ENCODE data around the gene ASIC3.

The ASIC3 gene

GRCh38 chr7:151063212-151063561, 14.9 kb downstream of the ASIC3 start:
- Histone ChIP-seq H3K27me3 (ENCODE audit: insufficient read depth, insufficient read length) (no peaks in the 10 kb centered on the region), H3K36me3 (ENCODE audit: insufficient read depth, insufficient read length, low read length) (peaks cover 41% of the 10 kb centered on the region), H3K9me3 (ENCODE audit: insufficient read depth, low read length) (no peaks in the 10 kb centered on the region), H3K4me1 (ENCODE audit: insufficient read depth, insufficient read length) (peaks cover 7% of the 10 kb centered on the region), H3K4me3 (ENCODE audit: insufficient read length, low read depth) (peak overlapping the region; percentile 42), H3K9ac (ENCODE audit: insufficient read length, low read depth) (peak overlapping the region; percentile 50)
- TF ChIP-seq YY1 (IDR thresholded peaks at IDR 0.05; ENCODE audit: insufficient read depth, insufficient read length) (no peak), ZNF274 (IDR thresholded peaks at IDR 0.05; ENCODE audit: low read depth, low read length) (no peak), SUZ12 (IDR thresholded peaks at IDR 0.05; ENCODE audit: extremely low read depth, insufficient read depth, insufficient read length) (no peak)
- no peak for DNase-seq (ENCODE audit: low read depth, low spot score)

- peaks cover 48% of the 10 kb centered on the region for H3K36me3 ChIP-seq (ENCODE audit: insufficient read depth, insufficient read length, low read length)
Measured at GRCh38 chr7:151064454-151064853, 16.1 kb downstream of the ASIC3 start.

GRCh38 chr7:151064993-151065392, 16.7 kb downstream of the ASIC3 start:
- no peak for DNase-seq (ENCODE audit: low read depth, low spot score)
- Histone ChIP-seq H3K4me3 (ENCODE audit: insufficient read length, low read depth) (no peak overlapping the region), H3K4me1 (ENCODE audit: insufficient read depth, insufficient read length) (peaks cover 7% of the 10 kb centered on the region), H3K9me3 (ENCODE audit: insufficient read depth, low read length) (no peaks in the 10 kb centered on the region), H3K27me3 (ENCODE audit: insufficient read depth, insufficient read length) (no peaks in the 10 kb centered on the region), H3K9ac (ENCODE audit: insufficient read length, low read depth) (no peak overlapping the region), H3K36me3 (ENCODE audit: insufficient read depth, insufficient read length, low read length) (peaks cover 54% of the 10 kb centered on the region)
- TF ChIP-seq ZNF274 (IDR thresholded peaks at IDR 0.05; ENCODE audit: low read depth, low read length) (no peak), YY1 (IDR thresholded peaks at IDR 0.05; ENCODE audit: insufficient read depth, insufficient read length) (no peak), SUZ12 (IDR thresholded peaks at IDR 0.05; ENCODE audit: extremely low read depth, insufficient read depth, insufficient read length) (no peak)

More at GRCh38 chr7:151064454-151064853, 16.1 kb downstream of the ASIC3 start:
- Histone ChIP-seq H3K9me3 (ENCODE audit: insufficient read depth, low read length) (no peaks in the 10 kb centered on the region), H3K27me3 (ENCODE audit: insufficient read depth, insufficient read length) (no peaks in the 10 kb centered on the region), H3K4me1 (ENCODE audit: insufficient read depth, insufficient read length) (peaks cover 7% of the 10 kb centered on the region), H3K9ac (ENCODE audit: insufficient read length, low read depth) (no peak overlapping the region), H3K4me3 (ENCODE audit: insufficient read length, low read depth) (no peak overlapping the region)
- TF ChIP-seq YY1 (IDR thresholded peaks at IDR 0.05; ENCODE audit: insufficient read depth, insufficient read length): no peak
- no peak for TF ChIP-seq ZNF274 (IDR thresholded peaks at IDR 0.05; ENCODE audit: low read depth, low read length)
- DNase-seq (ENCODE audit: low read depth, low spot score): no peak

GRCh38 chr7:151065516-151065915, 17.2 kb downstream of the ASIC3 start:
- Histone ChIP-seq H3K36me3 (ENCODE audit: insufficient read depth, insufficient read length, low read length) (peaks cover 59% of the 10 kb centered on the region), H3K4me1 (ENCODE audit: insufficient read depth, insufficient read length) (peaks cover 7% of the 10 kb centered on the region), H3K27me3 (ENCODE audit: insufficient read depth, insufficient read length) (no peaks in the 10 kb centered on the region), H3K9me3 (ENCODE audit: insufficient read depth, low read length) (no peaks in the 10 kb centered on the region), H3K4me3 (ENCODE audit: insufficient read length, low read depth) (no peak overlapping the region), H3K9ac (ENCODE audit: insufficient read length, low read depth) (no peak overlapping the region)
- DNase-seq (ENCODE audit: low read depth, low spot score): no peak
- no peak for TF ChIP-seq SUZ12 (IDR thresholded peaks at IDR 0.05; ENCODE audit: extremely low read depth, insufficient read depth, insufficient read length)
- no peak for TF ChIP-seq ZNF274 (IDR thresholded peaks at IDR 0.05; ENCODE audit: low read depth, low read length)
- TF ChIP-seq YY1 (IDR thresholded peaks at IDR 0.05; ENCODE audit: insufficient read depth, insufficient read length): no peak

GRCh38 chr7:151066273-151066974, 18.1 kb downstream of the ASIC3 start:
- TF ChIP-seq SUZ12 (IDR thresholded peaks at IDR 0.05; ENCODE audit: extremely low read depth, insufficient read depth, insufficient read length): no peak
- no peak for TF ChIP-seq YY1 (IDR thresholded peaks at IDR 0.05; ENCODE audit: insufficient read depth, insufficient read length)
- TF ChIP-seq ZNF274 (IDR thresholded peaks at IDR 0.05; ENCODE audit: low read depth, low read length): no peak
- Histone ChIP-seq H3K9me3 (ENCODE audit: insufficient read depth, low read length) (no peaks in the 10 kb centered on the region), H3K4me1 (ENCODE audit: insufficient read depth, insufficient read length) (peaks cover 7% of the 10 kb centered on the region)

GRCh38 chr7:151068069-151068773, 19.9 kb downstream of the ASIC3 start:
- H3K4me1 ChIP-seq (ENCODE audit: insufficient read depth, insufficient read length): peaks cover 7% of the 10 kb centered on the region
- DNase-seq (ENCODE audit: low read depth, low spot score): no peak
- H3K4me3 ChIP-seq (ENCODE audit: insufficient read length, low read depth): no peak overlapping the region
- H3K9me3 ChIP-seq (ENCODE audit: insufficient read depth, low read length): no peaks in the 10 kb centered on the region
- no peaks in the 10 kb centered on the region for H3K27me3 ChIP-seq (ENCODE audit: insufficient read depth, insufficient read length)
- no peak overlapping the region for H3K9ac ChIP-seq (ENCODE audit: insufficient read length, low read depth)
- TF ChIP-seq YY1 (IDR thresholded peaks at IDR 0.05; ENCODE audit: insufficient read depth, insufficient read length) (no peak), SUZ12 (IDR thresholded peaks at IDR 0.05; ENCODE audit: extremely low read depth, insufficient read depth, insufficient read length) (no peak), ZNF274 (IDR thresholded peaks at IDR 0.05; ENCODE audit: low read depth, low read length) (no peak)
- H3K36me3 ChIP-seq (ENCODE audit: insufficient read depth, insufficient read length, low read length): peaks cover 81% of the 10 kb centered on the region

More at GRCh38 chr7:151066273-151066974, 18.1 kb downstream of the ASIC3 start:
- DNase-seq (ENCODE audit: low read depth, low spot score): no peak
- Histone ChIP-seq H3K9ac (ENCODE audit: insufficient read length, low read depth) (no peak overlapping the region), H3K4me3 (ENCODE audit: insufficient read length, low read depth) (no peak overlapping the region), H3K27me3 (ENCODE audit: insufficient read depth, insufficient read length) (no peaks in the 10 kb centered on the region), H3K36me3 (ENCODE audit: insufficient read depth, insufficient read length, low read length) (peaks cover 68% of the 10 kb centered on the region)

GRCh38 chr7:151069841-151070573, 21.7 kb downstream of the ASIC3 start:
- no peak for TF ChIP-seq ZNF274 (IDR thresholded peaks at IDR 0.05; ENCODE audit: low read depth, low read length)
- TF ChIP-seq SUZ12 (IDR thresholded peaks at IDR 0.05; ENCODE audit: extremely low read depth, insufficient read depth, insufficient read length): no peak
- no peak for TF ChIP-seq YY1 (IDR thresholded peaks at IDR 0.05; ENCODE audit: insufficient read depth, insufficient read length)
- DNase-seq (ENCODE audit: low read depth, low spot score): no peak
- no peak overlapping the region for H3K9ac ChIP-seq (ENCODE audit: insufficient read length, low read depth)
- H3K27me3 ChIP-seq (ENCODE audit: insufficient read depth, insufficient read length): no peaks in the 10 kb centered on the region
- peaks cover 2% of the 10 kb centered on the region for H3K4me1 ChIP-seq (ENCODE audit: insufficient read depth, insufficient read length)
- peaks cover 86% of the 10 kb centered on the region for H3K36me3 ChIP-seq (ENCODE audit: insufficient read depth, insufficient read length, low read length)
- H3K9me3 ChIP-seq (ENCODE audit: insufficient read depth, low read length): no peaks in the 10 kb centered on the region
- H3K4me3 ChIP-seq (ENCODE audit: insufficient read length, low read depth): no peak overlapping the region

Data from NT2/D1 (cell line).